ENCODE results near the gene EIPR1.

Gene EIPR1

DNA sequence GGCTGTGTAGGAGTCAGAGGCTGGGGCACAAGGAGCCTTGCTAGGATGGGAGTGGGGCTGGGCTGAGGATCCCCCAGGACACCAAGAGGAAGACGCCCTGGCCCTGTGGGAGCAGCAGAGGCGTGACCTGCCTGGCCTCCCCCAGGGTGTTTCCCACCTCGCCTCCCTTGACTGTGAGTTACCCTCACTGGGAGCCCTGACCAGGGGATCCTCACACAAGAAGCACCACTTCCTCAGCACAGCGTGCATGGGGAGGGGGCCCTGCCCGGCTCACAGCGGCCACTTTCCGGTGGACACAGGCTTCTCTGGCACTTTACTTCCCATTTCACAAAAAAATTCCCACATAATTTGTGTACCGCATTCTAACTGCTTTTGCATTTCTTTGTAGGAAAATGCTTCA, 187.7 kb downstream of the EIPR1 start:
- no peak for TF ChIP-seq CTCF (conservative IDR thresholded peaks at IDR 0.05; ENCODE audit: low read depth, low read length)
- H3K4me3 ChIP-seq (ENCODE audit: low read length): no peak overlapping the region
- DNase-seq (ENCODE audit: low read depth): no peak

- H3K4me3 ChIP-seq (ENCODE audit: low read length): no peak overlapping the region
- DNase-seq (ENCODE audit: low read depth): no peak
- no peak for TF ChIP-seq CTCF (conservative IDR thresholded peaks at IDR 0.05; ENCODE audit: low read depth, low read length)
Measured at GRCh38 chr2:3189076-3189591, 188.5 kb downstream of the EIPR1 start.

DNA sequence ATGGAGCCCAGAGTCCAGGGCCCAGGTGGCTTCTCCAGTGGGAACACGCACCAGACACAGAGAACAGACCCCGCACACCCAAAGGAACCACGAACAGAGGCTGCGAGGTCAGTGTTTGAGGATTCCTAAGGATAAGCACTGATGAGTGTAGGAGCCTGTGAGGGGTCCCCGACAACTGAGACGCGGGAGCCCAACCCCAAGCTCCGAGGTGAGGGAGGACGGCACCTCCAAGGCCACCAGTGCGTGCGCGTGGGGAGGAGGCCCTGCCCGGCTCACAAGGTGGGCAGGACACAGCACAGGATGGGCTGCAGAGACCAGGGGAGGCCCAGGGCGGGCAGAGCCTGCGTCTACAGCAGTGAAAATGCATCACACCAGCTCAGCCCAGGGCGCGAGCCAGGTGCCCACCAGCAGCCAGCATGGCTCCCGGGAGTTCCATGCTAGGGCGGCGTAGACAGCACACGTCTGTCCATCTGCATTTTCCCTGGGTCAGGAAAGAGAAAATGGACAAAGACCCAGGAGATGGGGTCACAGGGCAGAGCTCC, 189.1 kb downstream of the EIPR1 start:
- TF ChIP-seq CTCF (conservative IDR thresholded peaks at IDR 0.05; ENCODE audit: low read depth, low read length): no peak
- no peak overlapping the region for H3K4me3 ChIP-seq (ENCODE audit: low read length)
- no peak for DNase-seq (ENCODE audit: low read depth)

DNA sequence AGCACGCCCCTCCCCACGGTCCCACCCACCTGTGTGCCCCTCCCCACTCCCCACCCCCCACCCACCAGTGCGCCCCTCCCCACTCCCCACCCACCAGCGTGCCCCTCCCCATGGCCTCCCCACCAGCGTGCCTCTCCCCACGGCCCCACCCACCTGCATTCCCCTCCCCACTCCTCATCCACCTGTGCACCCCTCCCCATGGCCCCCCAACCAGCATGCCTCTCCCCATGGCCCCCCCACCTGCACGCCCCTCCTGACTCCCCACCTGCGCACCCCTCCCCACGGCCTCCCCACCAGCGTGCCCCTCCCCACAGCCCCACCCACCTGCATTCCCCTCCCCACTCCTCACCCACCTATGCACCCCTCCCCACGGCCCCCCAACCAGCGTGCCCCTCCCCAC, 190.2 kb downstream of the EIPR1 start:
- no peak overlapping the region for H3K4me3 ChIP-seq (ENCODE audit: low read length)
- DNase-seq (ENCODE audit: low read depth): no peak
- no peak for TF ChIP-seq CTCF (conservative IDR thresholded peaks at IDR 0.05; ENCODE audit: low read depth, low read length)

DNA sequence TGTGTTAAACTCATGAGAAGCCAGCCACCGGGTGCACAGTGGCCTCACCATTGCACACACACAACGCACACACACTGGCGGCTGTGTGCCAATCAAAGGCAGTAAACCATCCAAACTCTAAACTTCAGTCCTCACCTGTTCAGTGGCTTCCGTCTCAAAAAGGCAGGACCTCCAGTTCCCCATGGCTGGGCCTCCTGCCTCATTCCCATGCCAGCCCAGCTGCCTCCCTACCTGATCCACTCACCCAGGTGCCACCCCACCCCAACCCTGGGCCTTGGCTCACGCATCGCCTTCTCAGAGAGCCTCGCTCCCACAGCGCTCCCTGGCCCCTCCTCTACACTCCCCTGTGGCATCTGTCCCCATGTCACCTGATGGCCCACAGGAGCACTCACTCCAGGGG, 190.9 kb downstream of the EIPR1 start:
- no peak for TF ChIP-seq CTCF (conservative IDR thresholded peaks at IDR 0.05; ENCODE audit: low read depth, low read length)
- no peak overlapping the region for H3K4me3 ChIP-seq (ENCODE audit: low read length)
- DNase-seq (ENCODE audit: low read depth): no peak

GRCh38 chr2:3185910-3186309, 191.7 kb downstream of the EIPR1 start:
- no peak overlapping the region for H3K4me3 ChIP-seq (ENCODE audit: low read length)
- no peak for TF ChIP-seq CTCF (conservative IDR thresholded peaks at IDR 0.05; ENCODE audit: low read depth, low read length)
- DNase-seq (ENCODE audit: low read depth): no peak

- no peak for TF ChIP-seq CTCF (conservative IDR thresholded peaks at IDR 0.05; ENCODE audit: low read depth, low read length)
- no peak for DNase-seq (ENCODE audit: low read depth)
- no peak overlapping the region for H3K4me3 ChIP-seq (ENCODE audit: low read length)
Measured at GRCh38 chr2:3185256-3185655, 192.4 kb downstream of the EIPR1 start.

Data from retinal pigment epithelial cell (primary cell).